OCI-LY7 (cell line): Measurements from ENCODE around the gene HOXB5. TPM values are rescaled to one million over a fixed set of nuclear protein-coding genes. Genes with fewer than 3 reads are reported as not detected.

Source experiments
- BruUV-seq: library from RNA; stranded (reverse); fragments of 400-500 nt; replicated peaks from 2 replicates; lab custom pipeline; 2021; lab: Mats Ljungman, UMichigan
- CTCF ChIA-PET: fragments of 300-600 bp; sonication (Branson Sonifier 250); formaldehyde crosslinking; loops from one replicate; lab custom pipeline; 2022; ENCODE audit warnings: antibody characterized with exemption; ENCODE audit not compliant: unreplicated experiment; lab: Charles Lee
- POLR2A ChIA-PET: fragments of 300-600 bp; sonication (Branson Sonifier 250); formaldehyde crosslinking; loops from one replicate; lab custom pipeline; 2022; ENCODE audit warnings: antibody characterized with exemption; lab: Charles Lee
- DNase-seq: peaks from one replicate; pipeline ENCODE4 v3.0.0-alpha.2; 2015; ENCODE audit warnings: low spot score
- H2AFZ ChIP-seq: fragments of 200-600 bp; sonication (generic), shearing (Covaris generic); 2 replicates; pipeline ENCODE4 v1.6.1; 2014; ENCODE audit warnings: mild to moderate bottlenecking, antibody characterized with exemption, low read length, moderate library complexity
- H3K27ac ChIP-seq: fragments of 200-600 bp; sonication (generic); 2 replicates; pipeline ENCODE4 v1.5.1; 2014; ENCODE audit warnings: mixed run types, low read depth, mild to moderate bottlenecking, moderate library complexity, low read length, inconsistent platforms; ENCODE audit not compliant: poor library complexity, severe bottlenecking
- H3K36me3 ChIP-seq: fragments of 200-600 bp; sonication (generic); 2 replicates; pipeline ENCODE4 v1.6.1; 2014; ENCODE audit warnings: mild to moderate bottlenecking, antibody characterized with exemption, low read length, moderate library complexity, mixed read lengths; ENCODE audit not compliant: insufficient read depth
- H3K4me1 ChIP-seq: fragments of 200-600 bp; sonication (generic); 2 replicates; pipeline ENCODE4 v1.5.1; 2014; ENCODE audit warnings: mild to moderate bottlenecking, low read length; ENCODE audit not compliant: insufficient read depth, poor library complexity, severe bottlenecking
- H3K4me2 ChIP-seq: fragments of 200-600 bp; sonication (generic); 2 replicates; pipeline ENCODE4 v1.6.1; 2014; ENCODE audit warnings: mild to moderate bottlenecking, low read length
- H3K4me3 ChIP-seq: fragments of 200-600 bp; sonication (generic); 2 replicates; pipeline ENCODE4 v1.5.1; 2014; ENCODE audit warnings: mild to moderate bottlenecking, low read depth, low read length; ENCODE audit not compliant: poor library complexity, severe bottlenecking
- H3K79me2 ChIP-seq: fragments of 200-600 bp; sonication (generic); 2 replicates; pipeline ENCODE4 v1.6.1; 2016; ENCODE audit warnings: low read depth, mild to moderate bottlenecking, low read length, moderate library complexity, mixed read lengths; ENCODE audit not compliant: insufficient read depth
- H3K9me2 ChIP-seq: fragments of 200-600 bp; sonication (generic); 2 replicates; pipeline ENCODE4 v1.6.1; 2016; ENCODE audit warnings: mild to moderate bottlenecking, low read length, mixed read lengths; ENCODE audit not compliant: insufficient read depth
- H3K9me3 ChIP-seq: fragments of 200-600 bp; sonication (generic); 2 replicates; pipeline ENCODE4 v1.6.1; 2014; ENCODE audit warnings: mild to moderate bottlenecking, mixed run types, low read length, mixed read lengths
- H4K20me1 ChIP-seq: fragments of 200-600 bp; sonication (generic); 2 replicates; pipeline ENCODE4 v1.6.1; 2014; ENCODE audit warnings: mild to moderate bottlenecking, antibody characterized with exemption, low read length, moderate library complexity, mixed read lengths; ENCODE audit not compliant: insufficient read depth
- CTCF ChIP-seq: fragments of 200-600 bp; sonication (generic); conservative IDR thresholded peaks from 2 replicates; pipeline ENCODE4 v1.5.1; 2014; ENCODE audit warnings: mild to moderate bottlenecking, antibody characterized with exemption, low read length, moderate library complexity, mixed read lengths
- EZH2phosphoT487 ChIP-seq: fragments of 200-600 bp; sonication (generic); IDR thresholded peaks from 2 replicates; pipeline ENCODE4 v1.6.1; 2018; ENCODE audit warnings: low read depth, borderline replicate concordance, mild to moderate bottlenecking, mixed run types, antibody characterized with exemption, low read length, moderate library complexity, mixed read lengths
- intact Hi-C: fragments of 100-400 bp; cut with micrococcal nuclease; formaldehyde crosslinking; loops from one replicate; pipeline ENCODE4 v1.10.0; 2022; ENCODE audit not compliant: unreplicated experiment
- total RNA-seq, 2 experiments: library from RNA; depleted of rRNA in 1 of 2; stranded (reverse); fragments of >200 nt in 1 of 2; shearing (Covaris generic) in 1 of 2; gene quantifications; 2 replicates each; pipeline ENCODE4 v1.2.3, GENCODE V29; 2014 to 2022

Gene HOXB5
- total RNA-seq, 2 experiments from 2014 or later: not detected

- Histone ChIP-seq H3K9me2 (no peaks in the 10 kb centered on the region), H3K4me1 (peaks cover 40% of the 10 kb centered on the region), H4K20me1 (no peaks in the 10 kb centered on the region), H3K4me3 (no peak overlapping the region), H2AFZ (no peak overlapping the region), H3K27ac (no peak overlapping the region), H3K4me2 (no peak overlapping the region), H3K79me2 (no peaks in the 10 kb centered on the region), H3K36me3 (no peaks in the 10 kb centered on the region), H3K9me3 (no peaks in the 10 kb centered on the region)
- BruUV-seq: no TSS peak
- TF ChIP-seq CTCF (no peak), EZH2phosphoT487 (no peak)
- ChIA-PET CTCF (no interaction called here), POLR2A (no interaction called here)
- DNase-seq: no peak
- intact Hi-C loops: no loop called here
Measured at GRCh38 chr17:48583708-48584222, 9.8 kb downstream of the HOXB5 start.

GRCh38 chr17:48582750-48583069 lies 10.9 kb downstream of the HOXB5 start:
- H3K36me3 ChIP-seq: no peaks in the 10 kb centered on the region
- no TSS peak for BruUV-seq

More at GRCh38 chr17:48582750-48583069, 10.9 kb downstream of the HOXB5 start:
- TF ChIP-seq CTCF (no peak), EZH2phosphoT487 (no peak)
- no peak for DNase-seq
- Histone ChIP-seq H3K4me2 (no peak overlapping the region), H2AFZ (no peak overlapping the region), H3K27ac (no peak overlapping the region), H3K4me1 (peaks cover 35% of the 10 kb centered on the region), H4K20me1 (no peaks in the 10 kb centered on the region), H3K79me2 (no peaks in the 10 kb centered on the region), H3K4me3 (no peak overlapping the region), H3K9me2 (no peaks in the 10 kb centered on the region), H3K9me3 (no peaks in the 10 kb centered on the region)
- ChIA-PET POLR2A (interaction anchor here (0.6 kb wide), 1 partner anchor 1076 kb away, joined by 3 read pairs; no protein-coding TSS in a partner anchor), CTCF (no interaction called here)
- intact Hi-C loops: no loop called here
